ENCODE data around the gene GEMIN2. TPM values are rescaled to one million over a fixed set of nuclear protein-coding genes. Genes with fewer than 3 reads are reported as not detected.
A peak's percentile ranks its signal among the peaks of the same experiment; 100 is the strongest.

The GEMIN2 gene
- total RNA-seq, 1 donor from 2014 or later: 6.5 TPM

DNA sequence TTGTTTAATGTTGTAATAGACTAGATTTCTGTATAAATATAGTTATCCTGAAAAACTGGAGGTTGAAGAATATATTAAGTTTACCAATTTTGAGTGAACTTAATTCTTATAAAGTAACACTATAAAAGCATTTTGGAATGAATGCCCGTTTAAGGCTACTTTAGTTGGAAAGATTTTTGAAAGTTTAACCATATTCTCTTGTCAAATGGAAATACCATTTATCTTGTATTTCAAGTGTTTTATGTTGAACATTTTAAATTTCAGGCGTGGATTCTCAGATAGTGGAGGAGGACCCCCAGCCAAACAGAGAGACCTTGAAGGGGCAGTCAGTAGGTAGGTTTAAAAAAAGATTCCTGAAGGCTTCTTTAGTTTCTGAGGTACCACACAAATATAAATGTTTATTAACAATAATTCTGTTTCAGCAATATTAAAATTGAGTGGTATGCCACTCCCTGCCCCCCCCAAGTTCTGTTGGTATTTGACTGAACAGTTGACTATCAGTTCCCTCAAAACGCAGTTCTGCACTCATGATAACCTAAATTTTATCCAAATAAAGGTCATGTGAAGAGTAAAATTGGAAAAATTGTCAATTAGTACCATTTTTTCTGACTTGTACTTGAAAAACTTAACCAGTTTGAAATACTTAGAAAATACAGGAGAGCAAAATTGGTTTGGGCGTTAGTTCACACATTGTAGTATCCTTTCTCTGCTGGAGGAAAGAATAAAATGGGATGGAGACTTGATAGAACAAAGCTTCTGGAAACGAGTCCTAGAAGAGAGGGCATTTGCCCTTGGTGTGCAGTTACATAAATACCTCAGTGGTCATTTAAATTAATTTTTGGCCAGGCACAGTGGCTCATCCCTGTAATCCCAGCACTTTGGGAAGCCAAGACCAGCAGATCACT lies 62.4 kb downstream of the GEMIN2 start:
- peak overlapping the region; percentile 96 for H3K27ac ChIP-seq (replicated peaks)

DNA sequence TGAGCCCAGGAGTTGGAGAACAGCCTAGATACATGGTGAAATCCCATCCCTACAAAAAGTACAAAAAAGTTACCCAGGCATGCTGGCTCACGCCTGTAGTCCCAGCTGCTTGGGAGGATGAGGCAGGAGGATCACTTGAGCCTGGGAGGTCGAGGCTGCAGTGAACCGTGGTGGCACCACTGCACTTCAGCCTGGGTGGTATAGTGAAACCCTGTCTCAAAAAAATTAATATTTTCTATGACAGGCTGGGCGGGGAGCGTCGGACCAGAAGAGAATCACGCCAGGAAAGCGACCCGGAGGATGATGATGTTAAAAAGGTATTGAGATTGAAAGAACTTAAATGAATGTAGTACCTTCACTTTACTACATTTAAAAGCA lies 63.0 kb downstream of the GEMIN2 start:
- Histone ChIP-seq H3K9me3 (replicated peaks) (no peaks in the 10 kb centered on the region), H3K36me3 (peaks cover 59% of the 10 kb centered on the region), H3K4me1 (peaks cover 41% of the 10 kb centered on the region), H3K27ac (replicated peaks) (no peak overlapping the region), H3K27me3 (ENCODE audit: low read depth) (no peaks in the 10 kb centered on the region), H3K4me3 (no peak overlapping the region)
- DNase-seq: no peak
- TF ChIP-seq, protein P1, sequence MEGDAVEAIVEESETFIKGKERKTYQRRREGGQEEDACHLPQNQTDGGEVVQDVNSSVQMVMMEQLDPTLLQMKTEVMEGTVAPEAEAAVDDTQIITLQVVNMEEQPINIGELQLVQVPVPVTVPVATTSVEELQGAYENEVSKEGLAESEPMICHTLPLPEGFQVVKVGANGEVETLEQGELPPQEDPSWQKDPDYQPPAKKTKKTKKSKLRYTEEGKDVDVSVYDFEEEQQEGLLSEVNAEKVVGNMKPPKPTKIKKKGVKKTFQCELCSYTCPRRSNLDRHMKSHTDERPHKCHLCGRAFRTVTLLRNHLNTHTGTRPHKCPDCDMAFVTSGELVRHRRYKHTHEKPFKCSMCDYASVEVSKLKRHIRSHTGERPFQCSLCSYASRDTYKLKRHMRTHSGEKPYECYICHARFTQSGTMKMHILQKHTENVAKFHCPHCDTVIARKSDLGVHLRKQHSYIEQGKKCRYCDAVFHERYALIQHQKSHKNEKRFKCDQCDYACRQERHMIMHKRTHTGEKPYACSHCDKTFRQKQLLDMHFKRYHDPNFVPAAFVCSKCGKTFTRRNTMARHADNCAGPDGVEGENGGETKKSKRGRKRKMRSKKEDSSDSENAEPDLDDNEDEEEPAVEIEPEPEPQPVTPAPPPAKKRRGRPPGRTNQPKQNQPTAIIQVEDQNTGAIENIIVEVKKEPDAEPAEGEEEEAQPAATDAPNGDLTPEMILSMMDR (IDR thresholded peaks at IDR 0.05; ENCODE audit: borderline replicate concordance): no peak
- intact Hi-C loops (cut with micrococcal nuclease): loop anchor here (10.0 kb wide), 1 partner anchor 88 kb away; no protein-coding TSS in a partner anchor

More for the DNA sequence above, 62.4 kb downstream of the GEMIN2 start:
- Histone ChIP-seq H3K4me3 (peak overlapping the region; percentile 97), H3K27me3 (ENCODE audit: low read depth) (no peaks in the 10 kb centered on the region), H3K4me1 (peaks cover 41% of the 10 kb centered on the region), H3K9me3 (replicated peaks) (no peaks in the 10 kb centered on the region), H3K36me3 (peaks cover 53% of the 10 kb centered on the region)
- intact Hi-C loops (cut with micrococcal nuclease): loop anchor here (10.0 kb wide), 1 partner anchor 88 kb away; no protein-coding TSS in a partner anchor
- DNase-seq: no peak
- TF ChIP-seq, protein P1 (IDR thresholded peaks at IDR 0.05; ENCODE audit: borderline replicate concordance): no peak

DNA sequence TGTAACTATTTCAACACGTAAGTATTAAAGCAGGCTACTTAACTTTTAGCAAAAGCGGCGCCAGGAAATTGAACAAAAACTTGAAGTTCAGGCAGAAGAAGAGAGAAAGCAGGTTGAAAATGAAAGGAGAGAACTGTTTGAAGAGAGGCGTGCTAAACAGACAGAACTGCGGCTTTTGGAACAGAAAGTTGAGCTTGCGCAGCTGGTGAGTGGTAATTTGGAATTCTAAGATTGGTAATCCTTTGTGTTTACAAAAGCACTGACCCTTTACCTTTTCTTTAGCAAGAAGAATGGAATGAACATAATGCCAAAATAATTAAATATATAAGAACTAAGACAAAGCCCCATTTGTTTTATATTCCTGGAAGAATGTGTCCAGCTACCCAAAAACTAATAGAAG lies 64.9 kb downstream of the GEMIN2 start:
- DNase-seq: no peak
- no peak overlapping the region for H3K27ac ChIP-seq (replicated peaks)
- no peak overlapping the region for H3K4me3 ChIP-seq
- no peaks in the 10 kb centered on the region for H3K27me3 ChIP-seq (ENCODE audit: low read depth)
- TF ChIP-seq, protein P1 (IDR thresholded peaks at IDR 0.05; ENCODE audit: borderline replicate concordance): no peak
- H3K36me3 ChIP-seq: peaks cover 78% of the 10 kb centered on the region
- H3K4me1 ChIP-seq: peaks cover 48% of the 10 kb centered on the region
- intact Hi-C loops (cut with micrococcal nuclease): loop anchor here (10.0 kb wide), 1 partner anchor 86 kb away; no protein-coding TSS in a partner anchor
- H3K9me3 ChIP-seq (replicated peaks): no peaks in the 10 kb centered on the region

DNA sequence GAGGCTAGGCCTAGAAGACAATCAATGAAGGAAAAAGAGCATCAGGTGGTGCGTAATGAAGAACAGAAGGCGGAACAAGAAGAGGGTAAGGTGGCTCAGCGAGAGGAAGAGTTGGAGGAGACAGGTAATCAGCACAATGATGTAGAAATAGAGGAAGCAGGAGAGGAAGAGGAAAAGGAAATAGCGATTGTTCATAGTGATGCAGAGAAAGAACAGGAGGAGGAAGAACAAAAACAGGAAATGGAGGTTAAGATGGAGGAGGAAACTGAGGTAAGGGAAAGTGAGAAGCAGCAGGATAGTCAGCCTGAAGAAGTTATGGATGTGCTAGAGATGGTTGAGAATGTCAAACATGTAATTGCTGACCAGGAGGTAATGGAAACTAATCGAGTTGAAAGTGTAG lies 66.4 kb downstream of the GEMIN2 start:
- Histone ChIP-seq H3K27ac (replicated peaks) (no peak overlapping the region), H3K36me3 (peaks cover 92% of the 10 kb centered on the region), H3K27me3 (ENCODE audit: low read depth) (no peaks in the 10 kb centered on the region), H3K4me3 (no peak overlapping the region), H3K9me3 (replicated peaks) (no peaks in the 10 kb centered on the region), H3K4me1 (peaks cover 38% of the 10 kb centered on the region)
- TF ChIP-seq, protein P1 (IDR thresholded peaks at IDR 0.05; ENCODE audit: borderline replicate concordance): no peak
- intact Hi-C loops (cut with micrococcal nuclease): no loop called here
- DNase-seq: no peak

DNA sequence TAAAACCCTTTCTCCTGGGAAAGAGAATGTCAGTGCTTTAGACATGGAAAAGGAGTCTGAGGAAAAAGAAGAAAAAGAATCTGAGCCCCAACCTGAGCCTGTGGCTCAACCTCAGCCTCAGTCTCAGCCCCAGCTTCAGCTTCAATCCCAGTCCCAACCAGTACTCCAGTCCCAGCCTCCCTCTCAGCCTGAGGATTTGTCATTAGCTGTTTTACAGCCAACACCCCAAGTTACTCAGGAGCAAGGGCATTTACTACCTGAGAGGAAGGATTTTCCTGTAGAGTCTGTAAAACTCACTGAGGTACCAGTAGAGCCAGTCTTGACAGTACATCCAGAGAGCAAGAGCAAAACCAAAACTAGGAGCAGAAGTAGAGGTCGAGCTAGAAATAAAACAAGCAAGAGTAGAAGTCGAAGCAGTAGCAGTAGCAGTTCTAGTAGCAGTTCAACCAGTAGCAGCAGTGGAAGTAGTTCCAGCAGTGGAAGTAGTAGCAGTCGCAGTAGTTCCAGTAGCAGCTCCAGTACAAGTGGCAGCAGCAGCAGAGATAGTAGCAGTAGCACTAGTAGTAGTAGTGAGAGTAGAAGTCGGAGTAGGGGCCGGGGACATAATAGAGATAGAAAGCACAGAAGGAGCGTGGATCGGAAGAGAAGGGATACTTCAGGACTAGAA lies 67.0 kb downstream of the GEMIN2 start:
- no peak overlapping the region for H3K4me3 ChIP-seq
- intact Hi-C loops (cut with micrococcal nuclease): no loop called here

More for the DNA sequence above, 67.0 kb downstream of the GEMIN2 start:
- DNase-seq: no peak
- Histone ChIP-seq H3K4me1 (peaks cover 32% of the 10 kb centered on the region), H3K9me3 (replicated peaks) (no peaks in the 10 kb centered on the region), H3K36me3 (peaks cover 96% of the 10 kb centered on the region), H3K27me3 (ENCODE audit: low read depth) (no peaks in the 10 kb centered on the region), H3K27ac (replicated peaks) (no peak overlapping the region)
- TF ChIP-seq, protein P1 (IDR thresholded peaks at IDR 0.05; ENCODE audit: borderline replicate concordance): no peak

Measured in left ventricle myocardium inferior (tissue), 1 donor.